Measurements from ENCODE around the gene PRUNE2. TPM values are rescaled to one million over a fixed set of nuclear protein-coding genes. Genes with fewer than 3 reads are reported as not detected.
A peak's percentile ranks its signal among the peaks of the same experiment; 100 is the strongest.

Gene PRUNE2
- total and polyA plus RNA-seq, 11 donors: 0.51 to 7.7 (median 1.4) TPM

- peaks cover 0 to 14% (median 0%) of the 10 kb centered on the region in 9 donors for H3K27me3 ChIP-seq
- peak overlapping the region in 1 of 12 donors; percentile 25 for H3K27ac ChIP-seq
- H3K36me3 ChIP-seq: no peaks in the 10 kb centered on the region
- peaks cover 0 to 56% (median 0%) of the 10 kb centered on the region in 12 donors for H3K4me1 ChIP-seq
- intact Hi-C loops (cut with DNase I): no loop called here
- no peaks in the 10 kb centered on the region for H3K9me3 ChIP-seq
- no peak for DNase-seq
- WGBS, 4 donors: 43 to 57% (median 53%) methylated on average over 2 of the region's 2 CpGs
- no peak for ATAC-seq
- TF ChIP-seq POLR2A (IDR thresholded peaks at IDR 0.05) (no peak), CTCF (IDR thresholded peaks at IDR 0.05) (no peak)
- no peak overlapping the region for H3K4me3 ChIP-seq
Measured at GRCh38 chr9:76592974-76593347, 313.0 kb downstream of the PRUNE2 start.

GRCh38 chr9:76592091-76592973 is 313.6 kb downstream of the PRUNE2 start:
- Histone ChIP-seq H3K27me3 (peaks cover 0 to 14% (median 0%) of the 10 kb centered on the region in 9 donors), H3K4me1 (peaks cover 0 to 62% (median 0%) of the 10 kb centered on the region in 12 donors), H3K27ac (peak overlapping the region in 1 of 12 donors; percentile 25), H3K36me3 (no peaks in the 10 kb centered on the region), H3K9me3 (no peaks in the 10 kb centered on the region), H3K4me3 (no peak overlapping the region)
- intact Hi-C loops (cut with DNase I): no loop called here
- TF ChIP-seq POLR2A (IDR thresholded peaks at IDR 0.05): no peak
- no peak for TF ChIP-seq CTCF (IDR thresholded peaks at IDR 0.05)
- DNase-seq: no peak
- 68 to 80% (median 70%) methylated on average over 6 of the region's 6 CpGs for WGBS, 4 donors
- no peak for ATAC-seq

- Histone ChIP-seq H3K27ac (peak overlapping the region in 1 of 12 donors; percentile 25), H3K36me3 (no peaks in the 10 kb centered on the region), H3K4me1 (peaks cover 0 to 67% (median 0%) of the 10 kb centered on the region in 12 donors), H3K4me3 (no peak overlapping the region), H3K9me3 (no peaks in the 10 kb centered on the region), H3K27me3 (peaks cover 0 to 10% (median 0%) of the 10 kb centered on the region in 9 donors)
- no peak for TF ChIP-seq POLR2A (IDR thresholded peaks at IDR 0.05)
- no peak for TF ChIP-seq CTCF (IDR thresholded peaks at IDR 0.05)
- intact Hi-C loops (cut with DNase I): no loop called here
- ATAC-seq (no peak), DNase-seq (no peak)
- WGBS, 4 donors: 72 to 81% (median 76%) methylated on average over 4 of the region's 4 CpGs
Measured at GRCh38 chr9:76591256-76591950, 314.5 kb downstream of the PRUNE2 start.

GRCh38 chr9:76588316-76588715 is 317.6 kb downstream of the PRUNE2 start:
- no peak overlapping the region for H3K4me3 ChIP-seq
- intact Hi-C loops (cut with DNase I): loop anchor here in 1 of 10 donors (5.0 kb wide), 1 partner anchor 49 kb away; no protein-coding TSS in a partner anchor
- H3K9me3 ChIP-seq: no peaks in the 10 kb centered on the region
- peak overlapping the region in 1 of 12 donors; percentile 62 for H3K27ac ChIP-seq
- TF ChIP-seq CTCF (IDR thresholded peaks at IDR 0.05): no peak
- no peaks in the 10 kb centered on the region for H3K36me3 ChIP-seq
- H3K27me3 ChIP-seq: no peaks in the 10 kb centered on the region
- DNase-seq: no peak
- peaks cover 0 to 62% (median 0%) of the 10 kb centered on the region in 12 donors for H3K4me1 ChIP-seq
- no peak for ATAC-seq

All from heart left ventricle (tissue), 16 donors.